HepG2 (cell line): ENCODE measurements around the gene COMMD4. TPM values are rescaled to one million over a fixed set of nuclear protein-coding genes. Genes with fewer than 3 reads are reported as not detected.

Source experiments
- ATAC-seq: fragments of 200-7000 bp; cut with Tn5 transposase; 3 replicates; pipeline ENCODE4 v1.9.1; 2020; ENCODE audit warnings: mild to moderate bottlenecking, moderate library complexity
- BruUV-seq: library from RNA; stranded (reverse); fragments of 400-500 nt; replicated peaks from 2 replicates; lab custom pipeline; 2021; lab: Mats Ljungman, UMichigan
- CTCF ChIA-PET: fragments of 300-600 bp; formaldehyde crosslinking; extraction: SDS; loops from one replicate; lab custom pipeline; 2021; ENCODE audit warnings: low total read pairs, inconsistent platforms, low intra/inter-chr PET ratio; lab: Yijun Ruan, JAX
- POLR2A ChIA-PET: fragments of 350-600 bp; sonication (Branson Sonifier 250); formaldehyde crosslinking; loops from one replicate; lab custom pipeline; 2020; ENCODE audit warnings: antibody characterized with exemption, inconsistent platforms; lab: Yijun Ruan, JAX
- DNase-seq: peaks from one replicate; pipeline ENCODE4 v3.0.0-alpha.2; 2015; ENCODE audit warnings: low spot score
- FAIRE-seq: peaks from 3 replicates; lab custom pipeline; 2011; peaks lifted over from hg19 to GRCh38; lab: Jason Lieb, UNC
- H2AFZ ChIP-seq: one replicate; pipeline ENCODE4 v1.6.1; 2011; ENCODE audit warnings: low read length, inconsistent platforms
- H3K27ac ChIP-seq: fragments of 300-600 bp; 3 replicates; pipeline ENCODE4 v1.8.0; 2011; ENCODE audit warnings: mixed run types, mild to moderate bottlenecking, mixed read lengths, low read length, inconsistent platforms; ENCODE audit not compliant: insufficient read depth; ENCODE audit errors: extremely low read length
- H3K27me3 ChIP-seq, 2 experiments: fragments of 200-600 bp in 1 of 2; 2 replicates in 1 of 2; 3 replicates in 1 of 2; pipeline versions ENCODE4 v1.6.0 to v1.8.0; 2011; ENCODE audit warnings: low read length in 2 of 2, mild to moderate bottlenecking in 2 of 2, moderate library complexity in 2 of 2, inconsistent platforms in 1 of 2; ENCODE audit not compliant: insufficient read depth in 2 of 2, control insufficient read depth in 1 of 2
- H3K36me3 ChIP-seq, 2 experiments: fragments of 200-600 bp in 1 of 2; replicated peaks in 1 of 2; 2 replicates in 1 of 2; 3 replicates in 1 of 2; pipeline versions ENCODE4 v1.5.1 to v1.8.0; 2011; ENCODE audit warnings: low read length in 2 of 2, inconsistent platforms in 1 of 2; ENCODE audit not compliant: insufficient read depth in 2 of 2, control insufficient read depth in 1 of 2
- H3K4me1 ChIP-seq: 2 replicates; pipeline ENCODE4 v1.5.1; 2012; ENCODE audit warnings: low read length, inconsistent platforms; ENCODE audit not compliant: insufficient read depth
- H3K4me2 ChIP-seq: 2 replicates; pipeline ENCODE4 v1.6.0; 2011; ENCODE audit warnings: low read depth, low read length, inconsistent platforms
- H3K4me3 ChIP-seq, 3 experiments: fragments of 200-600 bp in 1 of 3; sonication (generic), shearing (Covaris generic) in 1 of 3; replicated peaks in 1 of 3; 2 replicates each; pipeline ENCODE4 v1.5.1; 2011 to 2016; ENCODE audit warnings: low read length in 3 of 3, inconsistent platforms in 2 of 3, low read depth in 2 of 3, mild to moderate bottlenecking in 2 of 3, control low read depth in 1 of 3, mixed read lengths in 1 of 3; ENCODE audit not compliant: insufficient read depth in 1 of 3
- H3K79me2 ChIP-seq: one replicate; pipeline ENCODE4 v1.6.1; 2011; ENCODE audit warnings: low read length, inconsistent platforms; ENCODE audit not compliant: insufficient read depth
- H3K9ac ChIP-seq: 2 replicates; pipeline ENCODE4 v1.6.0; 2011; ENCODE audit warnings: mild to moderate bottlenecking, low read depth, low read length, inconsistent platforms; ENCODE audit not compliant: insufficient read depth
- H3K9me3 ChIP-seq: 2 replicates; pipeline ENCODE4 v1.5.1; 2012; ENCODE audit warnings: mild to moderate bottlenecking, low read length
- H4K20me1 ChIP-seq: 2 replicates; pipeline ENCODE4 v1.6.0; 2011; ENCODE audit warnings: inconsistent platforms, mild to moderate bottlenecking, low read length, moderate library complexity; ENCODE audit not compliant: insufficient read depth
- BRF2 ChIP-seq: sonication (generic); formaldehyde crosslinking; IDR thresholded peaks from 2 replicates; pipeline ENCODE4 v1.8.1; 2022; ENCODE audit warnings: mild to moderate bottlenecking, missing genetic modification reagents
- ETV5 ChIP-seq: IDR thresholded peaks from 2 replicates; pipeline ENCODE4 v1.6.1; 2018; ENCODE audit warnings: missing biosample characterization, missing genetic modification reagents, inconsistent platforms, borderline replicate concordance
- HOXA5 ChIP-seq: sonication (generic); formaldehyde crosslinking; IDR thresholded peaks from 2 replicates; pipeline ENCODE4 v1.4.0; 2020; ENCODE audit warnings: missing genetic modification reagents
- MXD3 ChIP-seq: IDR thresholded peaks from 2 replicates; pipeline ENCODE4 v1.6.1; 2016; ENCODE audit warnings: mild to moderate bottlenecking, missing biosample characterization, missing genetic modification reagents
- RCOR2 ChIP-seq: IDR thresholded peaks from 2 replicates; pipeline ENCODE4 v1.6.1; 2016; ENCODE audit warnings: missing biosample characterization, missing genetic modification reagents
- SKIL ChIP-seq: sonication (generic); formaldehyde crosslinking; IDR thresholded peaks from 2 replicates; pipeline ENCODE4 v1.8.0; 2022; ENCODE audit warnings: missing genetic modification reagents, mild to moderate bottlenecking, moderate library complexity, borderline replicate concordance
- TCF7 ChIP-seq: sonication (generic); IDR thresholded peaks from 2 replicates; pipeline ENCODE4 v1.6.1; 2016; ENCODE audit warnings: antibody characterized with exemption, low read depth
- TRIM24 ChIP-seq: sonication (generic); formaldehyde crosslinking; IDR thresholded peaks from 2 replicates; pipeline ENCODE4 v1.8.0; 2022; ENCODE audit warnings: mild to moderate bottlenecking, missing genetic modification reagents
- ZNF124 ChIP-seq: sonication (generic); formaldehyde crosslinking; IDR thresholded peaks from 2 replicates; pipeline ENCODE4 v1.4.0; 2020; ENCODE audit warnings: missing genetic modification reagents
- ZNF512B ChIP-seq: sonication (generic); formaldehyde crosslinking; IDR thresholded peaks from 2 replicates; pipeline ENCODE4 v1.5.1; 2020; ENCODE audit warnings: missing genetic modification reagents, mild to moderate bottlenecking, borderline replicate concordance
- ZNF543 ChIP-seq: sonication (generic); formaldehyde crosslinking; IDR thresholded peaks from 2 replicates; pipeline ENCODE4 v1.4.0; 2020; ENCODE audit warnings: mild to moderate bottlenecking, missing genetic modification reagents
- ZNF720 ChIP-seq: sonication (generic); formaldehyde crosslinking; IDR thresholded peaks from 2 replicates; pipeline ENCODE4 v1.4.0; 2020; ENCODE audit warnings: missing genetic modification reagents
- WGBS: methylation state at CpG from one replicate; pipeline ENCODE4 v1.1.6; 2017; ENCODE audit warnings: low lambda C conversion rate; 5-methylcytosine and 5-hydroxymethylcytosine counted together
- in situ Hi-C: cut with HindIII; loops from 2 replicates; pipeline ENCODE4 v1.10.0; 2017; ENCODE audit warnings: low pct_unique_long_range_greater_than_20kb; ENCODE audit not compliant: extremely low pct_ligation_motif_present
- intact Hi-C: fragments of 100-400 bp; cut with micrococcal nuclease; formaldehyde crosslinking; loops from one replicate; pipeline ENCODE4 v1.10.0; 2022; ENCODE audit not compliant: unreplicated experiment
- polyA plus RNA-seq, 8 experiments: library from polyadenylated mRNA; depleted of rRNA in 3 of 8; stranded (reverse) in 7 of 8; unstranded in 1 of 8; fragments of >200 nt; fragmentation: Illumina TruSeq in 4 of 8; extraction: Trizol in 4 of 8; gene quantifications; 2 replicates each; pipeline versions ENCODE4 v1.2.1 to v1.2.3, GENCODE V29; 2011 to 2016; ENCODE audit warnings: low read depth in 4 of 8, missing spikeins in 1 of 8, mixed read lengths in 1 of 8; ENCODE audit not compliant: insufficient read depth in 1 of 8
- total RNA-seq, 5 experiments: library from RNA; depleted of rRNA; stranded (reverse); fragments of >200 nt; fragmentation: Illumina TruSeq; extraction: Trizol; gene quantifications; 2 replicates each; pipeline ENCODE4 v1.2.3, GENCODE V29; 2016; ENCODE audit warnings: low read depth in 1 of 5
- TF ChIP-seq, protein P1 (sequence below): IDR thresholded peaks from 2 replicates; pipeline ENCODE4 v1.6.1; 2018; ENCODE audit warnings: missing genetic modification reagents

The COMMD4 gene
- total and polyA plus RNA-seq, 2 of the 13 experiments (the other 11 are each of a cell fraction or from before 2014, with no cell fraction given) = 45.8 to 89.9 TPM

DNA sequence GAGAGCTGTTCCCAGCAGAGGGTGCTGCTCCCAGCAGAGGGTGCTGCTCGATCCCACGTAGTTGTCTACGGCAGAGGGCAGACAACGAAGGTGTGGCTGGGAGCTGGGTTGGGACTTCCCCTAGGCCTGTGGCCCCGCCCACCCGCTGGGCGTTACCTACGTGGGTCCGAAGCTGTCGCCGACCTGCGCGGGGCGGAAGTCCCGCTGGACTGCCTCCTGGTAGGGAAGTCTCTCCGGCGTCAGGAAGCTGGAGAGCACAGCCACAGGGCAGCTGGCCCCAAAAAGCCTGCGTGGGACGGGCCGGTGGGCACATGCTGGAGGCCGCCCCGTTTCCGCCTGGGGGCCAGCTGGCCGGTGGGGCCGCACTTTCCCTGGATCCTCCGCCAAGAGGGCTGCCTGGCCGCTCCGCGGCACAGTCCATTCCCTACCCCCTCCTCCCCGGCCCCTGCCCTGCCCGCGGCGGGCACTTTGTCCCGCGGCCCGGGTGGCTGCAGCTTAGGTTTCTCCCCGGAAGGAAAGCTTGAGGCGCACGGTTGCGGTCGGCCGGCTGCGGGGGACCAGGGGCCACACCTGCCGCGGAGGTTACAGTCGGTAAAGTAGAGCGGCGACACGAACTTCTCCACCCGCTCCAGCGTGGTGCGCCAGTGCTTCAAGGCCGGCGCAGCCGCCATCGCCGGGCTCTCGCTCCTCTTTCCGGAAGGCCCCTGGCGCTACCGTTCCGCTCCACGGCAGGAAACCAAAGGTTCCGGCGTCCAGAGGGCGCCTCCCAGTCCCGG, 32.2 kb downstream of the COMMD4 start, which contains the start of gene MAN2C1 (continued):
- TF ChIP-seq ZNF543 (CRISPR knock-in tag) = peak; percentile 77; the same call in 1 of the 2 replicates
- no peak for TF ChIP-seq RCOR2 (CRISPR knock-in tag)
- TF ChIP-seq, protein P1, sequence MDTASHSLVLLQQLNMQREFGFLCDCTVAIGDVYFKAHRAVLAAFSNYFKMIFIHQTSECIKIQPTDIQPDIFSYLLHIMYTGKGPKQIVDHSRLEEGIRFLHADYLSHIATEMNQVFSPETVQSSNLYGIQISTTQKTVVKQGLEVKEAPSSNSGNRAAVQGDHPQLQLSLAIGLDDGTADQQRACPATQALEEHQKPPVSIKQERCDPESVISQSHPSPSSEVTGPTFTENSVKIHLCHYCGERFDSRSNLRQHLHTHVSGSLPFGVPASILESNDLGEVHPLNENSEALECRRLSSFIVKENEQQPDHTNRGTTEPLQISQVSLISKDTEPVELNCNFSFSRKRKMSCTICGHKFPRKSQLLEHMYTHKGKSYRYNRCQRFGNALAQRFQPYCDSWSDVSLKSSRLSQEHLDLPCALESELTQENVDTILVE (CRISPR knock-in tag) = peak; percentile 90
- TF ChIP-seq TCF7 = no peak
- TF ChIP-seq, all 625 proteins: peak for 367

GRCh38 chr15:75368689-75369239, 32.9 kb downstream of the COMMD4 start:
- ATAC-seq = peak; percentile 28
- FAIRE-seq = peak; percentile 70
- H4K20me1 ChIP-seq = 0 out of 2 replicates have a peak, but pooled peaks cover 4% of the 10 kb centered on the region
- peaks cover 15 to 50% of the 10 kb centered on the region in 2 experiments for H3K36me3 ChIP-seq
- peak overlapping the region; percentile 80 to 92 (median 91) for H3K4me3 ChIP-seq
- ChIA-PET CTCF (no interaction called here), POLR2A (interaction anchor here (0.6 to 4.7 kb wide), 30 partner anchors 8 to 591 kb away, joined by 3 to 185 read pairs (median 6); partner anchors contain the start of genes COMMD4, IMP3, NEIL1 and PPCDC)
- in situ Hi-C loops = loop anchor here (5.0 to 10.0 kb wide), 2 partner anchors 84 to 276 kb away; partner anchors contain the start of genes IMP3, SIN3A and SNX33
- TSS peak; percentile 87 for BruUV-seq
- intact Hi-C loops = loop anchor here (5.0 to 10.0 kb wide), 2 partner anchors 84 to 316 kb away; partner anchors contain the start of gene SIN3A
- H3K9ac ChIP-seq = peak overlapping the region; percentile 99
- H2AFZ ChIP-seq = peak overlapping the region; percentile 31
- H3K79me2 ChIP-seq = peaks cover 5% of the 10 kb centered on the region
- peak; percentile 87 for DNase-seq
- peak overlapping the region; percentile 98 for H3K4me2 ChIP-seq
- no peaks in the 10 kb centered on the region for H3K27me3 ChIP-seq
- H3K9me3 ChIP-seq = no peaks in the 10 kb centered on the region
- 2% methylated on average over 20 of the region's 23 CpGs for WGBS
- peak overlapping the region; percentile 98 for H3K27ac ChIP-seq
- peaks cover 39% of the 10 kb centered on the region for H3K4me1 ChIP-seq
- TF ChIP-seq TRIM24 (CRISPR knock-in tag) (no peak), MXD3 (CRISPR knock-in tag) (no peak), ZNF512B (CRISPR knock-in tag) (no peak), ETV5 (CRISPR knock-in tag) (no peak), ZNF720 (no peak), BRF2 (no peak), HOXA5 (CRISPR knock-in tag) (no peak), ZNF124 (CRISPR knock-in tag) (peak; percentile 39; the same call in 1 of the 2 replicates), SKIL (0 out of 2 replicates have a peak, but pooled peaks have one; percentile 40)
